ENCODE measurements around the gene PHYHIPL.

GRCh38 chr10:59227136-59227673 is 50.8 kb downstream of the PHYHIPL start:
- no peak for TF ChIP-seq EZH2 (IDR thresholded peaks at IDR 0.05; ENCODE audit: borderline replicate concordance, low read length)
- TF ChIP-seq CTCF (conservative IDR thresholded peaks at IDR 0.05 in 1 of 2, IDR thresholded peaks at IDR 0.05 in 1 of 2; ENCODE audit: extremely low read depth in 1 of 2, insufficient read depth in 1 of 2, low read depth in 1 of 2, low read length in 2 of 2): peak in 1 of 2 donors; percentile 31
